GM19023 (cell line): ENCODE data around the gene OR2J1.
"Not testable (repeated sequence)": the region's sequence is repeated elsewhere in the genome, so short reads cannot be mapped to it uniquely, and the experiment has no call there.

ENCODE experiments used
- ATAC-seq: cut with Tn5 transposase; IDR thresholded peaks from one replicate; pipeline ENCODE4 v1.9.1; 2021; ENCODE audit warnings: mild to moderate bottlenecking, moderate library complexity; ENCODE audit not compliant: unreplicated experiment

OR2J1 gene

GRCh38 chr6:29099190-29099589, at the start of gene OR2J1:
OR2J1 (plus strand) TSS chr6:29099490; CDS start chr6:29100943, 1,453 bp downstream.
- ATAC-seq = no peak

- ATAC-seq = no peak
Measured at GRCh38 chr6:29051680-29052079, 47.6 kb upstream of the OR2J1 start.

GRCh38 chr6:29071831-29072723, 27.2 kb upstream of the OR2J1 start:
- no peak for ATAC-seq

- no peak for ATAC-seq
Measured at GRCh38 chr6:29079203-29079602, 20.1 kb upstream of the OR2J1 start.

GRCh38 chr6:29081312-29081711, 18.0 kb upstream of the OR2J1 start:
- no peak for ATAC-seq

GRCh38 chr6:29082457-29082856, 16.8 kb upstream of the OR2J1 start:
- ATAC-seq = no peak

- no peak for ATAC-seq
Measured at GRCh38 chr6:29087213-29087612, 12.1 kb upstream of the OR2J1 start, which contains the start of gene OR2B3. OR2B3 (minus strand) TSS chr6:29087313; CDS start chr6:29087248, 65 bp downstream.

GRCh38 chr6:29092957-29093356, 6.3 kb upstream of the OR2J1 start:
- no peak for ATAC-seq

GRCh38 chr6:29097803-29098202, 1.5 kb upstream of the OR2J1 start:
- ATAC-seq = no peak

GRCh38 chr6:29107758-29108157, 8.5 kb downstream of the OR2J1 start, which contains the start of gene OR2J3:
OR2J3 (plus strand) TSS chr6:29108058; CDS start chr6:29111891, 3,833 bp downstream.
- ATAC-seq = no peak

- ATAC-seq = no peak
Measured at GRCh38 chr6:29112135-29112534, 12.8 kb downstream of the OR2J1 start.

- ATAC-seq = not testable (repeated sequence)
Measured at GRCh38 chr6:29114964-29115363, 15.7 kb downstream of the OR2J1 start.

- ATAC-seq = no peak
Measured at GRCh38 chr6:29129326-29130012, 30.2 kb downstream of the OR2J1 start.

GRCh38 chr6:29130644-29131043, 31.4 kb downstream of the OR2J1 start:
- ATAC-seq = no peak

GRCh38 chr6:29131691-29132090, 32.4 kb downstream of the OR2J1 start:
- no peak for ATAC-seq

- no peak for ATAC-seq
Measured at GRCh38 chr6:29137724-29138123, 38.4 kb downstream of the OR2J1 start.

GRCh38 chr6:29141606-29142005, 42.3 kb downstream of the OR2J1 start:
- ATAC-seq = no peak

GRCh38 chr6:29142309-29142708, 43.0 kb downstream of the OR2J1 start:
- no peak for ATAC-seq

GRCh38 chr6:29146179-29146578, 46.9 kb downstream of the OR2J1 start:
- ATAC-seq = no peak

- no peak for ATAC-seq
Measured at GRCh38 chr6:29147074-29147473, 47.8 kb downstream of the OR2J1 start.

- ATAC-seq = not testable (repeated sequence)
Measured at GRCh38 chr6:29149444-29149843, 50.2 kb downstream of the OR2J1 start.
